GM18505 (cell line): ENCODE measurements around the gene OXTR.

Experiments
- ATAC-seq: cut with Tn5 transposase; IDR thresholded peaks from one replicate; pipeline ENCODE4 v1.9.1; 2021; ENCODE audit not compliant: unreplicated experiment
- POLR2A ChIP-seq: IDR thresholded peaks from 4 replicates; pipeline ENCODE4 v1.6.1; 2011; ENCODE audit warnings: borderline replicate concordance; ENCODE audit not compliant: insufficient read depth, insufficient read length; ENCODE audit errors: extremely low read depth

The OXTR gene

GRCh38 chr3:8761866-8762265, 7.5 kb downstream of the OXTR start:
- TF ChIP-seq POLR2A = no peak
- ATAC-seq = no peak

GRCh38 chr3:8760506-8760905, 8.9 kb downstream of the OXTR start:
- no peak for ATAC-seq
- TF ChIP-seq POLR2A = no peak

DNA sequence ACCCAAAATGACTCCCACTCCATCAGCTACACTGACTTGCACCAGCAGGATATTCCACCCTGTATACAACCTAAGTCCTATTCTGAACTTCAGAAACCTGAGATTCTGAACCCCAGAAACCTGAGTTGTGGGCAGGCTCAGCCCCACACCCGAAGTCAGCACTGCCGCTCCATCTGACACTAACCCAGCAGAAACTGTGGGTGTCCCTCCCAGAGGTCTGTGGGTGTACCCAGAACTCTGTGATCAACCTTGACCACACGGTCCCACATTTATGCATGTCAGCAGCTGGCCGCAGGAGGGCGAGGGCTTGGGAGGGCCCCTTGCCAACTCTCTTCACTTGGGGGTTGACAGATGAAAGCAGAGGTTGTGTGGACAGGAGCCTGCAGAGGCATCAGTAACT, 9.3 kb downstream of the OXTR start:
- ATAC-seq = no peak
- no peak for TF ChIP-seq POLR2A

DNA sequence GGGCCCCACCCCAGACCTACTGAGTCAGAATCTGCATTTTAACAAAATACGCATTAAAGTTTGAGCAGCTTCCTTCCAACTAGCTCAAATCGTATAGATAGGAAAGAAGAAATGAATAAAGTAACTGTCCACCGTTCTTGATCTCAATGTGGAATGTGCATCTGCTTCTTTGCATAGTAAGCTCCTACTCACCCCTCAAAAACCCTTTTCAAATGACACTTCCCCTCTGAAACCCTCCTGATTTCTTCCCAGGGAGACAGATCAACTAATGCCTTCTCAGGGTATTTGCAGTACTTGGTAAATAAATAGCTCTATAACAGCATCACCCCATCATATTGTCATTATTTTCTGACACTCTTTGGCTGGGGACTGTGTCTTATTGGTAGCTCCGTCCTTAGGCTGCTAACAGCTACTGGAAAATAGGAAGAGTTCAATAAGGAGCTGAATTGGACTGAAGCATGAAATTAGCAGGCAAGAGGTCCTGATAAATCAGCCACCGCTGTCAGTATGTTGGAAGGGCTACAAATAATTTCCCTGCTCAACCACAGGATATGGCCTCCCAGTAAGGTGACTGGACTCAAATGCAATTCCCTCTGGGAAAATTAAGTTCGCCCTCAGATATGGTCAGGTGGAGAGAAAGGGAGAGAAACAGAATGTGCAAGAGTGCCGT, 10.2 kb downstream of the OXTR start:
- no peak for ATAC-seq
- no peak for TF ChIP-seq POLR2A

DNA sequence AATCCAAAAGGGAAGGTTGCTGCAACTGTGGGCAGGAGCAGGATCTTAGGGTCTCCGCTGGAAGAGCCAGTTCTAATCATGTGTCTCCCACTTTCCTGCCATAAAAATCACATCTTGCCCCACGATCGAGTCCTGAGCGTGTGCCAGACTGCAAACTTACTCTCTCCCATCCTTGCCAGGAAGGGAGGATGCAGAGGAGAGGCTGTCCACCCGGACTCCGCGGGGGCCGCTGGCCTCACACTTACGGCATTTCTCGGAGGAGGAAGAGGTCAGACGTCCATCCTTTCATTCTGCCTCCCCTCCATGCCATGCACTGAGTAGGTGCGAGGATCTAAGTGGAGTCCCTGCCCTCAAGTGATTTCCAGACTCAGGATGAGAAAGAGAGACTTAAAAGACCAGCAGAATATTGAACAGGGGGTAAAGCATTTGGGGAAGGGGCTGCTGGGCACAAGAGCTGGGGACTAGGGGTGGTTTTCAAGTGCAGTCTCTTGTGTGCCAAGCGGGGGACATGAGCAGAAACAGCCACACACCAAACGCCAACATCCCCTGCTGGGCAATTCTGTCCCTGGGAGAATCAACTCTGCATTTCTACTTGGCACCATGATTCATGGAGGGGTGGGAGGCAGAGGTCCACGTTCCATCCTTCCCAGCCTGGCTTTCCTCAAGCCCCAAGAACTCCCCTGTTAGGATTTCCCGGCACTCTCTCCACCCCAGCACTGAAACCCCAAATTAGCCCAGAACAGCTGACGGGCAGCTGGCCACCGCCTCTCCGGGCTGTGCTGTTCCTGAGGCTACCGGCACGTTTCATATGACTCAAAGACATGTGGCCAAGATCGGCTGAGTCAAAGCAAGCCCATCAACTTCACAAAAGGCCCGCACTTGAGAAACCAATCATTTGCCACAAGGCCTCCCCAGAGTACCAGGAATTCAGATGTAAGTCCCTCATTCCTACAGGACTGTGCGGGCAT, 11.6 kb downstream of the OXTR start:
- ATAC-seq = no peak
- TF ChIP-seq POLR2A = no peak

DNA sequence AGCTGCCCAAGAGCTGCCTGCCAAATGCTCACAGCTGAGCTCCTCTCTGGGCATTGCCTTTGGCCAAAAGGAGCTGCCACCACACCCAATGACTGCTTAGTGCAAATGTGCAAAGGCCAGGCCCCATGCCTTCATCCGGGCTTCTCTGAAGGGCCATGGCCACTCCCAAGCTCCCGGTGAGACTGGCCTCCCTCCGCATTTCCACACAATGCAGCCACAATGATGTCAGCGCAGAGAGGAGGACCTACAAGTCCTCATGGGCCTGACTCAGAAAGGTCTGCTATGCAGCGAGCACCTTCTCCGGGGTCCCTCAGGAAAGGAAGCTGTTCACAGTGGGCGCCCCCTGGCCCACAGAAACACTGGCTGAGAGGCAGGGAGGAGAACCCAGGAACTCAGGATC, 12.7 kb downstream of the OXTR start:
- no peak for TF ChIP-seq POLR2A
- ATAC-seq = no peak

GRCh38 chr3:8755564-8756237, 13.7 kb downstream of the OXTR start:
- no peak for TF ChIP-seq POLR2A
- no peak for ATAC-seq

DNA sequence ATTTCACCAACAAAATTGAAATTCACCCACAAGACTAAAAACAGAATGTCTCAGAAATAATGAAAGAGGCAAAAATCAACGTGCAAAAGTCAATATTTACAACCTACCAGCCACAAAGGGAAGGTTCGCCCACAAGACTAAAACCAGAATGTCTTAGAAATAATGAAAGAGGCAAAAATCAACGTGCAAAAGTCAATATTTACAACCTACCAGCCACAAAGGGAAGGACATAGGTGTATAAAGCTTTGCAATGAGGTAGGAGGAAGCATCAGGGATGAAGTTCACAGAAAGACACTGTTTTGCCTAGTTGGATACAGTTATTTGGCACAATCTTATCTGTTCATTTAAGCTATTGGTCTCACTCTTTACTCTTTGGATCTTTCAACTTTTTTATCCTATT, 14.3 kb downstream of the OXTR start:
- TF ChIP-seq POLR2A = no peak
- ATAC-seq = no peak

GRCh38 chr3:8752832-8753231, 16.6 kb downstream of the OXTR start:
- ATAC-seq = no peak
- TF ChIP-seq POLR2A = no peak

DNA sequence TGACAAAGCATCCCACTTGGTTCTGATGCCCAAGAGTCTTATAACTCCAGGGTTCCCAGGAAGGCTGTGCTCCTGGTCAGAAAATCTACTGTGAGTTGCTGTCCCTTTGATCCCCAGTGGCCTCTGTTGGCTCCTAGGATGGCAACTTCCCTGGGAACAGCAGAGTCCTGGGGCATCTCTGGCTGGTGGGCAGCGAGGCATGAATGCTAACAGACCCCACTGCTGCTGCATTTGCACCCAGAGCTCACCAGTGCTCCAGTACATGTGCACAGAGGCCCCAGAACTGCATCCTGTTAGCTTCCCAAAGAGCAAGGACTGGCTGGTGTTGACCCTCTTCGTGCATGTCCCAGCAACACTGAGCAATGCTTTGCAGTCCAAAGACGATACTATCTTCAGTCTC, 20.1 kb downstream of the OXTR start:
- TF ChIP-seq POLR2A = no peak
- no peak for ATAC-seq

GRCh38 chr3:8746780-8747345, 22.6 kb downstream of the OXTR start:
- ATAC-seq = no peak
- no peak for TF ChIP-seq POLR2A

GRCh38 chr3:8745619-8746370, 23.6 kb downstream of the OXTR start:
- TF ChIP-seq POLR2A = no peak
- no peak for ATAC-seq
